ENCODE data around the gene ARHGDIB. TPM values are rescaled to one million over a fixed set of nuclear protein-coding genes. Genes with fewer than 3 reads are reported as not detected.

Gene ARHGDIB
- polyA plus RNA-seq, 10 donors: 33.5 to 83.5 (median 45.8) TPM

DNA sequence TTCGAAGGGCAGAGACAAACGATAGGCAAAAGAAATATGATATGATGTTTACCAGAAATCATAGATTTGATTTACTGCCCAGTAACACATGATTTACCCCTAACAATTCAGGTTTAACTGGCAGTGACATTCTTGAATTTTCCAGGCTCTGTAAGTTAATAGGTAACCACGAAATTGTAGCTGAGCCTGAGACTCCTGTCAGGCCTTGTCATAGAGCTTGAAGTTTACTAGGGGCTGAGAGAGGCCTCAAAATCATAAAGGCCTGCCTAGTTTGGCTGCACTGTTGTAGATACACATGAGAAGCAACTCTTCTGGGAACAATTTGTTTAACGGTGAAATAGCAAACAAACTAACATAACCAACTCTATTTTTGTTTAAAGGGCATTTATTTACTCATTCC, 26.4 kb downstream of the ARHGDIB start:
- DNase-seq: no peak

DNA sequence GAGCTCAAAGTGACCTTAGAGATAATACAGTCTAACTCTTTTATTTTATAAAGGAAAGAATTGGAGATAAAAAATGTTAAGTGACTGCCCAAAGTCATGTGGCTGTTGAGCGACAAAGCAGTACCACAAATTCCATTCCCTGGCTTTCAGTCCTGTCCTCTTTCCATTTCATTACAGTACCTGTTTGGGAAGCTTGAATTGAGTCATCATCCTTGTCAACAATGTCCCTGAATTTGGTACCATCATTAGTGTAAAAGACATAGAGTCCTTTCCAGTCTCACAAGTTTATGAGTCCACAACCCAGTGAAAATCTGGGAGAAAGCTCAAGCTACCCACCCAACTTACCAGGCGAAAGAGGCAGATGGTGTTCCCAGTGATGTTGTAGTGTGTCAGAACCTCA, 26.9 kb downstream of the ARHGDIB start:
- DNase-seq: no peak

DNA sequence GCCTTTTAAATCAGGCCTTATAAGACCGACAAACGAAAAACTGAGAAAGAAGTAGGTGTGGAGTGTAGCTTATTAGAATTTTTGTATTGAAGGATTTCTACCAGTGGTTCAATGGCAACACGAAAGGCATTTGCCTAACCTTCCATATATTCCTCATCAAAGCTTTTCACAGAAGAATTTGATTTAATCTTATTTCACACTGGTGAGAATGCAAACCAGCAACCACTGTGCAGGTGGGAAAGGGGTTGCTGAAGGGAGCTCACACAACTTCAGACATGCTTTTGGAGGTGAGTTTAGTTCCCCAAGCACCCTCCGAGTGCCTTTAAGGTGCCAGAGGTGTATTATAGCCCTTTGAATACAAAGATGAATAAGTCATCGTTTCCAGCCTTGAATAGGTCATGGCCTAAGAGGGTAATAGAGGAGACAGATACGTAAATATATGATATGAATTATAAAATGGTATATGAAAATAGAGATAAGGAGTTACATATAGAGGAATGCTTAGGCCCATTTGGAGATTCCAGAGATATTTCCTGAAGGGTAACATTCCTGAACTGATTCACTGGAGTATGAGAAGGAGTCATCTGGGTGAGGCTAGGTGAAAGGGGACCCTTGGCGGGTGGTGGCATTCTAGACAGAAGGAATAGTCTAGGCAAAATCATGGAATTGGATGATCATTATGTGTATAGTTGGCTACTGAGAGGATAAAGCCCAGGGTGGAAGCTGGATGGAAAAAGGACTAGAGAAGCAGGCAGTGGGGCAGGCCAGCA, 29.4 kb downstream of the ARHGDIB start:
- DNase-seq: no peak

DNA sequence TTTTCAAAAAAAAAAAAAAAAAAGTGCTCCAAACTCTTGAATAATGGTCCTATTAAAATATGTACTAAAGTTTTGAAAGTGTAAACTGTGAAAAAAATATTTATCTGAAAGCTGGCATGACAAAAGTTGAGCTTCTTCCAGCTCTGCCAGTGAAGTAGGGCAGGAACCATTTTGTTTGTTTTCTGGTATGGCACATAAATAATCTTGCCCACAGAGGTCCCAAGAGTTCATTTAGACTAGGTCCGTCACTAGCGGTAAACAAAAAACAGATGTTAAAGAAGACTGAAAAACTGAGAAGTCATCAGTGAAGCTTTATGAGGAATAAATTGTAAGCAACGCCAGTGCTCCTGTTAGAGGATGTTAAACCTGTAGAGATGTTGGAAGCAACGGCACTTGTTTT, 30.0 kb downstream of the ARHGDIB start:
- DNase-seq: no peak

- DNase-seq: no peak
Observed at GRCh38 chr12:14930299-14930698, 31.1 kb downstream of the ARHGDIB start.

GRCh38 chr12:14928931-14929330, 32.5 kb downstream of the ARHGDIB start:
- DNase-seq: peak; percentile 30 to 83 (median 62)

- no peak for DNase-seq
Observed at GRCh38 chr12:14927267-14927666, 34.1 kb downstream of the ARHGDIB start.

DNA sequence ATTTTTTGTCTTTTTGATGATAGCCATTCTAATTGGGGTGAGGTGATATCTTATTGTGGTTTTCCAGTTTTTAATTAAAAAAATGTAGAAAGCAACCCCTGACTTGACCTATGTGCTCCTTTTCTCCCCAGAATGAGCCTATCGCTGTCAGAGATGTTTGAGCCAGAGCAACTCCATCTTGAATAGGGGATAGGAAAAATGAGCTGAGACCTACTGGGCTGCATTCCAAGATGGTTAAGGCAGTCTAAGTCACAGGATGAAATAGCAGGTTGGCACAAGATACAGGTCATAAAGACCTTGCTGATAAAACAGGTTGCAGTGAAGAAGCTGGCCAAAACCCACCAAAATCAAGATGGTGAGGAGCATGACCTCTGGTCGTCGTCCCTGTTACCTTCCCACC, 36.9 kb downstream of the ARHGDIB start:
- no peak for DNase-seq

DNA sequence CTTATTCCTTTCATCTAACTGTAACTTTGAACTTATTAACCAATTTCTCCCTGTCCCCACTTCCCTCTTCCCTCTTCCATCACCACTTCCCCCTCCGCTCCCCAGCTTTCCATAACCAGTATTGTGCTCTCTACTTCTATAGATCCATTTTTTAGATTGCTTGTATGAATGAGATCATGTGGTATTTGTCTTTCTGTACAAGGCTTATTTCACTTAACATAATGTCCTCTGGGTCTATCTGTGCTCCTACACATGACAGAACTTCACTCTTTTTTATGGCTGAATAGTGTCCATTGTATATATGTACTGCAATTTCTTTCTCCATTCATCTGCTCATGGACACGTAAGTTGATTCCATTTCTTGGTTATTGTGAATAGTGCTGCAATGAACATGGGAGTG, 37.5 kb downstream of the ARHGDIB start:
- DNase-seq: no peak

DNA sequence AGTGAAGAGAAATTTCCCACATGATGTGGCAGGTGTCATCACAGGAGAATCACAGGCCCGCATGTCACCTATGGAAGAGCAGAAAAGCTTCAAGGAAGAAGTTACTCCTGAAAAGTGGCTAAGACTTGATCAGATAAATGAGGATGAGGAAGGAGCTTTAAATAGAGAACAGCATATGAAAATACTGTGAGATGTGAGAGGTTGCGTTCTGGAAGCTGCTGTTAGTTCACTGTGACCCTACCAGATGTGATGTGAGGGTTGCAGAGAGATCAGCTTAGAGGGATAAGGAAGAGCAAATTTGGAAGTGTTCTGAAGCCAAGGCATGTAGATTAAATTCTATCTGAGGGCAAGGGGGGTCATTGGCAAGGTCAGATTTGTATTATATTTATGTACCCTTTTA, 40.2 kb downstream of the ARHGDIB start:
- no peak for DNase-seq

GRCh38 chr12:14920475-14921126, 40.8 kb downstream of the ARHGDIB start:
- DNase-seq: no peak

- no peak for DNase-seq
Observed at GRCh38 chr12:14919455-14919854, 41.9 kb downstream of the ARHGDIB start.

GRCh38 chr12:14915736-14916135, 45.7 kb downstream of the ARHGDIB start:
- no peak for DNase-seq

DNA sequence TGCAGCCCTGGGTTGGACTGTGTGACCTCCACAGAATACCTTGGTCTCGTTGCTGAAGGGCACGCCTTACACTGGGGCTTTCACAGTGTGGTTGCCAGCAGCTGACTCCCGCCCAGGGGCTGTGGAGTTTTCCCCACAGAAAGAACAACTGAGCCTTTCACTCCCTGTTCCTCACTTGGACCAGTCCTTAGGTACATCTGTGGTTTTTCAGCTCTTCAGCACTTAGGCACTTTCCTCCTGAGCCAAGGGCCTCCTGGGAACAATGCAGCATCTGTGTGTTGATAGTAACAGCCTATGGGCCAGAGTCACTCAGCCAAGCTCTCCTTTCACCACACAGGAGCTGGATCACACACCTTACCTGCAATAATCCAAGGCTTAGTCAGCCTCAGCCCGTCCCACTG, 48.0 kb downstream of the ARHGDIB start:
- DNase-seq: no peak

- no peak for DNase-seq
Observed at GRCh38 chr12:14911131-14911530, 50.3 kb downstream of the ARHGDIB start.

DNA sequence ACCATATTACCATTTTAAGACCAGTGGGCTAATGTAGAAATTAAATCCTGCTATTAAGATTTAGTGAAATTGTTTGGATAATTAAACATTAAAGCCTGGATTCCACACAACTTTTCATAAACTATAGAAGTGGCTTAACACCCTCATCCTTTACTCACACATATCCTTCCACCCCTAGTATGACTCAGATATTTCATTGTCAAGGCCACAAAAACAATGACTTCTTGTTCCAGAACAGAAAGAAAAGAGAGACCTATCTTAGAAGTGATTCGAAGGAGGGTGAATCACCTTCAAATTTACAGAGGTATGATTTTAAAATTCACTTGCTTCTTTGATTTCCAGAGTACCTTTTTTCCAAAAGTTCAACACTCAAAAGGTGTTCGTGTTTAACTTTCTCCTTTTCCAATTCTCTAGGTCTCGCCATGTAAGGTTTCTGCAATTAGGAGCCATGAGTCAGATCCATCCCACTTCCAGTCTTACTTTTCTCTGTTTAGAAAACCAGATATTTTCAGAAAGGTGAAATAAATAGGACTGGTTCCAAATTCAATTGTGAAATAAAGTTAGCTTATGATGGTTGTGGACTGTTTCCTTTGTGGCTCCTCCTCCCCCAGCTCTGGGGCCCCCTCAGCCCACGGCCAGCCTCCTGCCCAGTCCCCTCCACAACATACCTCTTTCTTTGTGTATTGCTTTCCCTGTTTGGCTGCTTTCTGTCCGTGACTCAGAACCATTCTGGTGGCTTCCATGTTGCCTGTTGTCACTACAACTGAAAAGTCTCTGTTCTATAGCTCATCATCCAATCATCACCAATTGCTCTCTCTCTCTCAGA, 51.1 kb downstream of the ARHGDIB start:
- no peak for DNase-seq

DNA sequence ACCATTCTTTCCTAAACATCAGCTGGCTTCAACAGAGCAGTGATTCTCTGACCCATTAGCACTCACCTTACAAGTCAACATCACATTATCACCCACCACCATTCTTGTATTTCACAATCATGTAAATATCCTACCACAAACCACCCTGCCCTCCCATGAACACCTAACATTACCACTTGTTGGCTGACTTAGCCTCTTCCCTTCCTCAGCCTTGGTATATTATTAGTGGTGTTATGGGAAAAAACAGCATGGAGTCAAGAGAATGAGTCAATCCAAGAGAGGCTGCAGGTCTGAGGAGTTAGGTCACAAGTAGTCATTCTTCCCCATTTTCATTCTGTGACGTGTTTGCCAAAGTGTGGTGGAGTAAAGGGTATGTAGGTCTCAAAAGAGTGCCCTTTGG, 53.4 kb downstream of the ARHGDIB start:
- no peak for DNase-seq

GRCh38 chr12:14906114-14906513, 55.3 kb downstream of the ARHGDIB start:
- no peak for DNase-seq

- peak in 1 of 3 donors; percentile 63 for DNase-seq
Observed at GRCh38 chr12:14905269-14906004, 56.0 kb downstream of the ARHGDIB start.

GRCh38 chr12:14904854-14905253, 56.5 kb downstream of the ARHGDIB start:
- DNase-seq: no peak

DNA sequence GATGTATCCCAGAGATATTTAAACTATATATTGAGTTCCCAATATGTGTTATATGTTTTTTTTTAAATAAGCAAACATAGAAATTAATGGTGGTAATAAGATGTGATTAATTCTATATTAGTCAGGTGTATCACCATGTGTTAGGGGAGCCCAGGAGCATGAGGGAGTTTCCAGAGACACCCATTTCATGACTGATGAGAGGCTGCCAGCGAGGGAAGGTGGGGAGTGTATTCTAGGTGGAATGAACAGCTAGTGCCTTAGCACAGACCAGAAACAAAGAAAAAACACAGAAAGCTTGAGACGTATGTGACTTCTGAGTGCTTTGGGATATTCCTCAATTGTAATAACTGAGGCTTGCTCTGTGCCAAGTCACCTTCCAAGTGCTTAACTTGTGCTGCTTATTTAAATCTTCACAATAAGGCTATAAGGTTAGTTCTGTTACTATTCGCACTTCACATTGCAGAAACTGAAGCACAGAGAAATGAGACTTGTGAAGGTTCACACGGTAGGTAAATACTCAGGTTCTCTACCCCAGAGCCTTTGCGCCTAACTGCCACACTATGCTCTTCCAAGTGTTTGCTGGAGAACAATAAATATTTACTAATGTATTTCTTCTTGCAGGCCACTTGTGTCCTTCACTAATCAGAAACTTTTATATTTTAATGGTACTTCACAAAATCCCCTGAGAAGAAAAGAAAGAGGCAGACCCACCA, 57.9 kb downstream of the ARHGDIB start:
- no peak for DNase-seq

All from muscle of back (tissue), 11 donors.